MM.1S (cell line): ENCODE measurements around the gene RAD23B.

Source experiments
- EZH2 ChIP-seq: fragments of 300-600 bp; sonication (generic); optimal IDR thresholded peaks from 2 replicates; pipeline ENCODE3; 2017; ENCODE audit warnings: low read depth, mild to moderate bottlenecking, antibody characterized with exemption, low read length, mixed read lengths
- EZH2phosphoT487 ChIP-seq: fragments of 300-600 bp; sonication (generic); IDR thresholded peaks from 2 replicates; pipeline ENCODE4 v1.6.1; 2018; ENCODE audit warnings: antibody characterized with exemption, low read length
- TF ChIP-seq, protein P1 (sequence below): fragments of 300-600 bp; sonication (generic); IDR thresholded peaks from 2 replicates; pipeline ENCODE4 v1.5.1; 2016; ENCODE audit warnings: antibody characterized with exemption, low read length, mixed read lengths

DNA sequence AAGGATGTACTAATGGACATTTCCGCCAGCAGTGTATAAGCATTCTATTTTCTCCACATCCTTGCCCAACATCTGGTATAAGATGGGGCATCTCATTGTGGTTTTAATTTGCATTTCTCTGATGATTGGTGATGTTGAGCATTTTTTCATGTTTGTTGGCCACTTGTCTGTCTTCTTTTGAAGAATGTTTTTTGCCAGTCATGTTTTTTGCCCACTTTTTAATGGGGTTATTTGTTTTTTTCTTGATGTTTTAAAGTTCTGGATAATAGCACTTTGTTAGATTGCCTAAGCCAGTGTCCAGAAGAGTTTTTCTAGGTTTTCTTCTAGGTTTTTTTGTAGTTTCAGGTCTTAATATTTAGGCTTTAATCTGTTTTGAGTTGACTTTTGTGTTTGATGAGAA, 31.7 kb downstream of the RAD23B start:
- TF ChIP-seq EZH2phosphoT487 (no peak), EZH2 (no peak)
- TF ChIP-seq, protein P1, sequence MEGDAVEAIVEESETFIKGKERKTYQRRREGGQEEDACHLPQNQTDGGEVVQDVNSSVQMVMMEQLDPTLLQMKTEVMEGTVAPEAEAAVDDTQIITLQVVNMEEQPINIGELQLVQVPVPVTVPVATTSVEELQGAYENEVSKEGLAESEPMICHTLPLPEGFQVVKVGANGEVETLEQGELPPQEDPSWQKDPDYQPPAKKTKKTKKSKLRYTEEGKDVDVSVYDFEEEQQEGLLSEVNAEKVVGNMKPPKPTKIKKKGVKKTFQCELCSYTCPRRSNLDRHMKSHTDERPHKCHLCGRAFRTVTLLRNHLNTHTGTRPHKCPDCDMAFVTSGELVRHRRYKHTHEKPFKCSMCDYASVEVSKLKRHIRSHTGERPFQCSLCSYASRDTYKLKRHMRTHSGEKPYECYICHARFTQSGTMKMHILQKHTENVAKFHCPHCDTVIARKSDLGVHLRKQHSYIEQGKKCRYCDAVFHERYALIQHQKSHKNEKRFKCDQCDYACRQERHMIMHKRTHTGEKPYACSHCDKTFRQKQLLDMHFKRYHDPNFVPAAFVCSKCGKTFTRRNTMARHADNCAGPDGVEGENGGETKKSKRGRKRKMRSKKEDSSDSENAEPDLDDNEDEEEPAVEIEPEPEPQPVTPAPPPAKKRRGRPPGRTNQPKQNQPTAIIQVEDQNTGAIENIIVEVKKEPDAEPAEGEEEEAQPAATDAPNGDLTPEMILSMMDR, result no peak
